Tibial nerve (tissue), 4 donors: Measurements from ENCODE around the gene RPA1.

ENCODE experiments used
- CTCF ChIP-seq, 5 experiments: fragments of 200-600 bp in 3 of 5; fragments of 450-650 bp in 2 of 5; sonication (generic) in 3 of 5; IDR thresholded peaks; one replicate each; pipeline ENCODE4 v1.5.1; 2016 to 2019; ENCODE audit warnings: antibody characterized with exemption in 5 of 5, mild to moderate bottlenecking in 3 of 5, moderate library complexity in 2 of 5
- EP300 ChIP-seq, 2 donors: sonication (generic); formaldehyde crosslinking; IDR thresholded peaks; one replicate each; pipeline ENCODE4 v1.6.1; 2017; ENCODE audit warnings: antibody characterized with exemption in 2 of 2, mild to moderate bottlenecking in 1 of 2
- POLR2A ChIP-seq, 2 donors: fragments of 450-650 bp; IDR thresholded peaks; one replicate each; pipeline ENCODE4 v1.6.1; 2017; ENCODE audit warnings: antibody characterized with exemption in 2 of 2, mild to moderate bottlenecking in 2 of 2, moderate library complexity in 2 of 2

- TF ChIP-seq CTCF (IDR thresholded peaks at IDR 0.05), result no peak
- TF ChIP-seq POLR2A (IDR thresholded peaks at IDR 0.05), result no peak
- no peak for TF ChIP-seq EP300 (IDR thresholded peaks at IDR 0.05)
These were observed 89.4 kb downstream of the RPA1 start for GRCh38 chr17:1919201-1919600.
